Mammary epithelial cell (primary cell): ENCODE measurements around the gene IDI2.

ENCODE experiments used
- EZH2 ChIP-seq: IDR thresholded peaks from 2 replicates; pipeline ENCODE4 v1.6.1; 2012; ENCODE audit warnings: low read length, inconsistent platforms, borderline replicate concordance
- TF ChIP-seq, protein P1 (sequence below), 2 donors: IDR thresholded peaks in 1 of 2; conservative IDR thresholded peaks in 1 of 2; 2 replicates each; pipeline ENCODE4 v1.5.1; 2011 to 2012; ENCODE audit warnings: inconsistent platforms in 2 of 2, low read length in 2 of 2, mild to moderate bottlenecking in 2 of 2, control low read depth in 1 of 2, low read depth in 1 of 2; ENCODE audit not compliant: insufficient read depth in 1 of 2; ENCODE audit errors: extremely low read depth in 1 of 2

- no peak for TF ChIP-seq EZH2
- TF ChIP-seq, protein P1, sequence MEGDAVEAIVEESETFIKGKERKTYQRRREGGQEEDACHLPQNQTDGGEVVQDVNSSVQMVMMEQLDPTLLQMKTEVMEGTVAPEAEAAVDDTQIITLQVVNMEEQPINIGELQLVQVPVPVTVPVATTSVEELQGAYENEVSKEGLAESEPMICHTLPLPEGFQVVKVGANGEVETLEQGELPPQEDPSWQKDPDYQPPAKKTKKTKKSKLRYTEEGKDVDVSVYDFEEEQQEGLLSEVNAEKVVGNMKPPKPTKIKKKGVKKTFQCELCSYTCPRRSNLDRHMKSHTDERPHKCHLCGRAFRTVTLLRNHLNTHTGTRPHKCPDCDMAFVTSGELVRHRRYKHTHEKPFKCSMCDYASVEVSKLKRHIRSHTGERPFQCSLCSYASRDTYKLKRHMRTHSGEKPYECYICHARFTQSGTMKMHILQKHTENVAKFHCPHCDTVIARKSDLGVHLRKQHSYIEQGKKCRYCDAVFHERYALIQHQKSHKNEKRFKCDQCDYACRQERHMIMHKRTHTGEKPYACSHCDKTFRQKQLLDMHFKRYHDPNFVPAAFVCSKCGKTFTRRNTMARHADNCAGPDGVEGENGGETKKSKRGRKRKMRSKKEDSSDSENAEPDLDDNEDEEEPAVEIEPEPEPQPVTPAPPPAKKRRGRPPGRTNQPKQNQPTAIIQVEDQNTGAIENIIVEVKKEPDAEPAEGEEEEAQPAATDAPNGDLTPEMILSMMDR (conservative IDR thresholded peaks at IDR 0.05 in 1 of 2, IDR thresholded peaks at IDR 0.05 in 1 of 2; ENCODE audit: extremely low read depth in 1 of 2, insufficient read depth in 1 of 2, low read depth in 1 of 2, low read length in 2 of 2): no peak
Observed at GRCh38 chr10:1044964-1045363, 19.3 kb upstream of the IDI2 start.
